ENCODE data around the gene PARVA.

Gene PARVA

GRCh38 chr11:12464303-12464702 is 86.9 kb downstream of the PARVA start:
- no peak for DNase-seq

GRCh38 chr11:12465332-12465731 is 88.0 kb downstream of the PARVA start:
- DNase-seq = no peak

- DNase-seq = no peak
Measured at GRCh38 chr11:12467610-12468009, 90.2 kb downstream of the PARVA start.

- no peak for DNase-seq
Measured at GRCh38 chr11:12469451-12469850, 92.1 kb downstream of the PARVA start.

GRCh38 chr11:12470236-12470635 is 92.9 kb downstream of the PARVA start:
- no peak for DNase-seq

GRCh38 chr11:12472401-12473005 is 95.1 kb downstream of the PARVA start:
- DNase-seq = no peak

GRCh38 chr11:12473381-12473780 is 96.0 kb downstream of the PARVA start:
- no peak for DNase-seq

GRCh38 chr11:12474871-12475270 is 97.5 kb downstream of the PARVA start:
- no peak for DNase-seq

GRCh38 chr11:12478743-12479142 is 101.4 kb downstream of the PARVA start:
- DNase-seq = no peak

- no peak for DNase-seq
Measured at GRCh38 chr11:12480401-12480800, 103.0 kb downstream of the PARVA start.

GRCh38 chr11:12482839-12483238 is 105.5 kb downstream of the PARVA start:
- no peak for DNase-seq

GRCh38 chr11:12483604-12484003 is 106.2 kb downstream of the PARVA start:
- no peak for DNase-seq

GRCh38 chr11:12485328-12485727 is 108.0 kb downstream of the PARVA start:
- no peak for DNase-seq

- DNase-seq = no peak
Measured at GRCh38 chr11:12489246-12489772, 111.9 kb downstream of the PARVA start.

- no peak for DNase-seq
Measured at GRCh38 chr11:12494699-12495098, 117.3 kb downstream of the PARVA start.

- DNase-seq = no peak
Measured at GRCh38 chr11:12496181-12497025, 119.0 kb downstream of the PARVA start.

- DNase-seq = no peak
Measured at GRCh38 chr11:12497431-12497830, 120.1 kb downstream of the PARVA start.

- DNase-seq = no peak
Measured at GRCh38 chr11:12499071-12499470, 121.7 kb downstream of the PARVA start.

- DNase-seq = no peak
Measured at GRCh38 chr11:12502046-12502445, 124.7 kb downstream of the PARVA start.

GRCh38 chr11:12503039-12503484 is 125.7 kb downstream of the PARVA start:
- no peak for DNase-seq

GRCh38 chr11:12503886-12504285 is 126.5 kb downstream of the PARVA start:
- DNase-seq = no peak

- no peak for DNase-seq
Measured at GRCh38 chr11:12505183-12505582, 127.8 kb downstream of the PARVA start.

GRCh38 chr11:12506404-12506921 is 129.1 kb downstream of the PARVA start:
- no peak for DNase-seq

- no peak for DNase-seq
Measured at GRCh38 chr11:12507391-12507790, 130.0 kb downstream of the PARVA start.
